Esophagus muscularis mucosa (tissue), 3 donors: Measurements from ENCODE around the gene MECR.
"Not testable (repeated sequence)": the region's sequence is repeated elsewhere in the genome, so short reads cannot be mapped to it uniquely, and the experiment has no call there.

Experiments
- POLR2A ChIP-seq: fragments of 450-650 bp; IDR thresholded peaks from one replicate; pipeline ENCODE4 v1.6.1; 2017; ENCODE audit warnings: antibody characterized with exemption, moderate library complexity, mild to moderate bottlenecking, low read depth
- TF ChIP-seq, protein P1 (sequence below), 3 experiments: fragments of 200-600 bp in 2 of 3; fragments of 450-650 bp in 1 of 3; sonication (generic) in 2 of 3; IDR thresholded peaks; one replicate each; pipeline ENCODE4 v1.5.1; 2017 to 2019; ENCODE audit warnings: antibody characterized with exemption in 3 of 3, mild to moderate bottlenecking in 2 of 3, moderate library complexity in 1 of 3

DNA sequence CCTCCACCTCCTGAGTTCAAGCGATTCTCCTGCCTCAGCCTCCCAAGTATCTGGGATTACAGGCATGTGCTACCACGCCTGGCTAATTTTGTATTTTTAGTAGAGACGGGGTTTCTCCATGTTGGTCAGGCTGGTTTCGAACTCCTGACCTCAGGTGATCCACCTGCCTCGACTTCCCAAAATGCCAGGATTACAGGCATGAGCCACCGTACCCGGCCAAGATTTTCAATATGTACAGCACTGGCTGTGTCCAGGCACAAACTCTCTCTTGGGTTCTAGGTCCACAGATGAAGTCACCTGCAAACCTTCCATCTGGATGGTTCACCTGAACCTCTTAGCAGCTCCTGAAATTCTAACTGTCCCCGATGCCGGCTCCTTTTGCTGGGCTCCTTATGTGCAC, 80.4 kb downstream of the MECR start:
- TF ChIP-seq, protein P1, sequence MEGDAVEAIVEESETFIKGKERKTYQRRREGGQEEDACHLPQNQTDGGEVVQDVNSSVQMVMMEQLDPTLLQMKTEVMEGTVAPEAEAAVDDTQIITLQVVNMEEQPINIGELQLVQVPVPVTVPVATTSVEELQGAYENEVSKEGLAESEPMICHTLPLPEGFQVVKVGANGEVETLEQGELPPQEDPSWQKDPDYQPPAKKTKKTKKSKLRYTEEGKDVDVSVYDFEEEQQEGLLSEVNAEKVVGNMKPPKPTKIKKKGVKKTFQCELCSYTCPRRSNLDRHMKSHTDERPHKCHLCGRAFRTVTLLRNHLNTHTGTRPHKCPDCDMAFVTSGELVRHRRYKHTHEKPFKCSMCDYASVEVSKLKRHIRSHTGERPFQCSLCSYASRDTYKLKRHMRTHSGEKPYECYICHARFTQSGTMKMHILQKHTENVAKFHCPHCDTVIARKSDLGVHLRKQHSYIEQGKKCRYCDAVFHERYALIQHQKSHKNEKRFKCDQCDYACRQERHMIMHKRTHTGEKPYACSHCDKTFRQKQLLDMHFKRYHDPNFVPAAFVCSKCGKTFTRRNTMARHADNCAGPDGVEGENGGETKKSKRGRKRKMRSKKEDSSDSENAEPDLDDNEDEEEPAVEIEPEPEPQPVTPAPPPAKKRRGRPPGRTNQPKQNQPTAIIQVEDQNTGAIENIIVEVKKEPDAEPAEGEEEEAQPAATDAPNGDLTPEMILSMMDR (IDR thresholded peaks at IDR 0.05): not testable (repeated sequence)
- not testable (repeated sequence) for TF ChIP-seq POLR2A
